ENCODE data around the gene TSPYL4.

DNA sequence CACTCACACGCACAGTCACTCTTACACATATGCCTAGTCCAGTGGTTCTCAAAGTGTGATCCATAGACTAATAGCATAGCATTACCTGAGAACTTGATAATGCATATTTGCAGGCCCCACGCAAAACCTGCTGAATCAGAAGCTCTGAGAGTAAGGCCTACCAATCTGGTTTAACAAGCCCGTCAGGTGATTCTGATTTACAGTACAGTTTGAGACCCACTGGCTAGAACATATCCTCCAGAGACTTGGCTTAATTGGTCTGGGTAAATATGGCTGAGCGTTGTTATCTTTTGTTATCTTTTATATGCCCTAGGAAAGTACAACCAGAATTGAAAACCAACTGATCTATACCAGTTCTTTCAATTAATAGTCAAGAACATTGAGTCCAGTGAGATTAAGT is 9.6 kb downstream of the TSPYL4 start:
- TF ChIP-seq, protein P1, sequence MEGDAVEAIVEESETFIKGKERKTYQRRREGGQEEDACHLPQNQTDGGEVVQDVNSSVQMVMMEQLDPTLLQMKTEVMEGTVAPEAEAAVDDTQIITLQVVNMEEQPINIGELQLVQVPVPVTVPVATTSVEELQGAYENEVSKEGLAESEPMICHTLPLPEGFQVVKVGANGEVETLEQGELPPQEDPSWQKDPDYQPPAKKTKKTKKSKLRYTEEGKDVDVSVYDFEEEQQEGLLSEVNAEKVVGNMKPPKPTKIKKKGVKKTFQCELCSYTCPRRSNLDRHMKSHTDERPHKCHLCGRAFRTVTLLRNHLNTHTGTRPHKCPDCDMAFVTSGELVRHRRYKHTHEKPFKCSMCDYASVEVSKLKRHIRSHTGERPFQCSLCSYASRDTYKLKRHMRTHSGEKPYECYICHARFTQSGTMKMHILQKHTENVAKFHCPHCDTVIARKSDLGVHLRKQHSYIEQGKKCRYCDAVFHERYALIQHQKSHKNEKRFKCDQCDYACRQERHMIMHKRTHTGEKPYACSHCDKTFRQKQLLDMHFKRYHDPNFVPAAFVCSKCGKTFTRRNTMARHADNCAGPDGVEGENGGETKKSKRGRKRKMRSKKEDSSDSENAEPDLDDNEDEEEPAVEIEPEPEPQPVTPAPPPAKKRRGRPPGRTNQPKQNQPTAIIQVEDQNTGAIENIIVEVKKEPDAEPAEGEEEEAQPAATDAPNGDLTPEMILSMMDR (IDR thresholded peaks at IDR 0.05; ENCODE audit: insufficient read depth, low read depth, low read length) = no peak
- no peak for TF ChIP-seq EZH2 (IDR thresholded peaks at IDR 0.05; ENCODE audit: insufficient read depth, low read length)
